Activated T-cell treated with anti-CD3 and anti-CD28 coated beads, Interleukin-2, amount 50 U/mL, for 72 hours (primary cell): ENCODE data around the gene PNPLA8. TPM values are rescaled to one million over a fixed set of nuclear protein-coding genes. Genes with fewer than 3 reads are reported as not detected.
"Not testable (repeated sequence)": the region's sequence is repeated elsewhere in the genome, so short reads cannot be mapped to it uniquely, and the experiment has no call there.

Experiments used
- ATAC-seq, 2 donors: fragments of 150-1000 bp; cut with Tn5 transposase; replicated peaks in 1 of 2; 2 replicates each; pipeline ENCODE4 v1.10.0; 2021; ENCODE audit warnings: moderate library complexity in 2 of 2, mild to moderate bottlenecking in 1 of 2
- DNase-seq, 2 donors: peaks; one replicate each; pipeline ENCODE4 v3.0.0; 2021 to 2022; ENCODE audit warnings: mixed read lengths in 1 of 2
- H3K27ac Mint-ChIP-seq: one replicate; pipeline ENCODE4 v1.8.0; 2022; ENCODE audit warnings: mild to moderate bottlenecking, moderate library complexity, mixed read lengths
- H3K27me3 Mint-ChIP-seq: one replicate; pipeline ENCODE4 v1.8.0; 2022; ENCODE audit warnings: low read depth, mixed read lengths
- H3K36me3 Mint-ChIP-seq, 2 donors: one replicate each; pipeline ENCODE4 v1.8.0; 2022; ENCODE audit warnings: mixed read lengths in 2 of 2, mild to moderate bottlenecking in 1 of 2; ENCODE audit not compliant: insufficient read depth in 2 of 2
- H3K4me1 Mint-ChIP-seq: one replicate; pipeline ENCODE4 v1.8.0; 2022; ENCODE audit warnings: low read depth, mixed read lengths
- H3K4me3 Mint-ChIP-seq, 2 donors: one replicate each; pipeline ENCODE4 v1.8.0; 2022; ENCODE audit warnings: mild to moderate bottlenecking in 2 of 2, mixed read lengths in 2 of 2, moderate library complexity in 2 of 2
- H3K9me3 Mint-ChIP-seq, 2 donors: one replicate each; pipeline ENCODE4 v1.8.0; 2022; ENCODE audit warnings: mixed read lengths in 2 of 2
- total RNA-seq, 2 donors: library from RNA; stranded (reverse); gene quantifications; one replicate each; pipeline ENCODE4 v1.2.3, GENCODE V29; 2022

The PNPLA8 gene
- total RNA-seq, 2 donors from 2014 or later: 23.1 to 29.9 TPM

- Mint-ChIP-seq H3K36me3 (peaks cover 0 to 2% of the 10 kb centered on the region in 2 donors), H3K27me3 (no peaks in the 10 kb centered on the region), H3K9me3 (no peaks in the 10 kb centered on the region), H3K4me3 (no peak overlapping the region), H3K4me1 (no peaks in the 10 kb centered on the region), H3K27ac (no peak overlapping the region)
- ATAC-seq (no peak), DNase-seq (no peak)
Observed at GRCh38 chr7:108484137-108484536, 41.8 kb downstream of the PNPLA8 start.

GRCh38 chr7:108480311-108480710 is 45.6 kb downstream of the PNPLA8 start:
- no peaks in the 10 kb centered on the region for H3K4me1 Mint-ChIP-seq

GRCh38 chr7:108479751-108480150 is 46.2 kb downstream of the PNPLA8 start:
- peaks cover 4 to 5% of the 10 kb centered on the region in 2 donors for H3K36me3 Mint-ChIP-seq
- no peak for ATAC-seq
- DNase-seq: no peak
- H3K27ac Mint-ChIP-seq: no peak overlapping the region
- H3K27me3 Mint-ChIP-seq: no peaks in the 10 kb centered on the region
- no peak overlapping the region for H3K4me3 Mint-ChIP-seq
- H3K9me3 Mint-ChIP-seq: no peaks in the 10 kb centered on the region
- H3K4me1 Mint-ChIP-seq: no peaks in the 10 kb centered on the region

More at GRCh38 chr7:108480311-108480710, 45.6 kb downstream of the PNPLA8 start:
- DNase-seq: no peak
- H3K4me3 Mint-ChIP-seq: no peak overlapping the region
- ATAC-seq: no peak
- no peak overlapping the region for H3K27ac Mint-ChIP-seq
- H3K36me3 Mint-ChIP-seq: peaks cover 2 to 7% of the 10 kb centered on the region in 2 donors
- H3K27me3 Mint-ChIP-seq: no peaks in the 10 kb centered on the region
- H3K9me3 Mint-ChIP-seq: no peaks in the 10 kb centered on the region

- H3K4me3 Mint-ChIP-seq: no peak overlapping the region
- peaks cover 4 to 5% of the 10 kb centered on the region in 2 donors for H3K36me3 Mint-ChIP-seq
Observed at GRCh38 chr7:108479118-108479517, 46.8 kb downstream of the PNPLA8 start.

GRCh38 chr7:108468246-108468645 is 57.7 kb downstream of the PNPLA8 start:
- peaks cover 12% of the 10 kb centered on the region for H3K4me1 Mint-ChIP-seq
- no peak for ATAC-seq

More at GRCh38 chr7:108479118-108479517, 46.8 kb downstream of the PNPLA8 start:
- no peak for DNase-seq
- no peak for ATAC-seq
- Mint-ChIP-seq H3K27me3 (no peaks in the 10 kb centered on the region), H3K27ac (no peak overlapping the region), H3K4me1 (no peaks in the 10 kb centered on the region), H3K9me3 (no peaks in the 10 kb centered on the region)

GRCh38 chr7:108467391-108467790 is 58.5 kb downstream of the PNPLA8 start:
- Mint-ChIP-seq H3K9me3 (peaks cover 0 to 1% of the 10 kb centered on the region in 2 donors), H3K27me3 (no peaks in the 10 kb centered on the region), H3K36me3 (no peaks in the 10 kb centered on the region), H3K4me3 (no peak overlapping the region), H3K27ac (no peak overlapping the region), H3K4me1 (peaks cover 20% of the 10 kb centered on the region)
- no peak for ATAC-seq
- DNase-seq: no peak

More at GRCh38 chr7:108468246-108468645, 57.7 kb downstream of the PNPLA8 start:
- H3K9me3 Mint-ChIP-seq: peaks cover 0 to 1% of the 10 kb centered on the region in 2 donors
- no peaks in the 10 kb centered on the region for H3K36me3 Mint-ChIP-seq
- H3K27me3 Mint-ChIP-seq: no peaks in the 10 kb centered on the region
- H3K4me3 Mint-ChIP-seq: no peak overlapping the region
- no peak overlapping the region for H3K27ac Mint-ChIP-seq
- no peak for DNase-seq

- ATAC-seq, H3K36me3 Mint-ChIP-seq, DNase-seq, H3K9me3 Mint-ChIP-seq, H3K27ac Mint-ChIP-seq, H3K27me3 Mint-ChIP-seq, H3K4me3 Mint-ChIP-seq: not testable (repeated sequence)
- peaks cover 29% of the 10 kb centered on the region for H3K4me1 Mint-ChIP-seq
Observed at GRCh38 chr7:108466322-108466721, 59.6 kb downstream of the PNPLA8 start.

GRCh38 chr7:108464743-108465142 is 61.2 kb downstream of the PNPLA8 start:
- Mint-ChIP-seq H3K9me3 (peaks cover 0 to 1% of the 10 kb centered on the region in 2 donors), H3K4me3 (no peak overlapping the region), H3K4me1 (peaks cover 29% of the 10 kb centered on the region), H3K36me3 (no peaks in the 10 kb centered on the region), H3K27me3 (no peaks in the 10 kb centered on the region), H3K27ac (no peak overlapping the region)
- no peak for DNase-seq
- ATAC-seq: no peak

GRCh38 chr7:108463613-108464012 is 62.3 kb downstream of the PNPLA8 start:
- Mint-ChIP-seq H3K27ac (no peak overlapping the region), H3K36me3 (no peaks in the 10 kb centered on the region), H3K4me1 (peaks cover 29% of the 10 kb centered on the region), H3K4me3 (no peak overlapping the region), H3K9me3 (peaks cover 0 to 1% of the 10 kb centered on the region in 2 donors), H3K27me3 (peaks cover 3% of the 10 kb centered on the region)
- ATAC-seq (peak; percentile 69 to 72), DNase-seq (peak; percentile 22 to 29)

GRCh38 chr7:108461840-108462239 is 64.1 kb downstream of the PNPLA8 start:
- peaks cover 20% of the 10 kb centered on the region for H3K27me3 Mint-ChIP-seq
- H3K9me3 Mint-ChIP-seq: peaks cover 0 to 1% of the 10 kb centered on the region in 2 donors
- no peaks in the 10 kb centered on the region for H3K36me3 Mint-ChIP-seq
- no peak overlapping the region for H3K4me3 Mint-ChIP-seq
- peaks cover 39% of the 10 kb centered on the region for H3K4me1 Mint-ChIP-seq
- ATAC-seq (no peak), DNase-seq (no peak)
- H3K27ac Mint-ChIP-seq: no peak overlapping the region

- no peaks in the 10 kb centered on the region for H3K36me3 Mint-ChIP-seq
- DNase-seq (no peak), ATAC-seq (no peak)
- peaks cover 41% of the 10 kb centered on the region for H3K4me1 Mint-ChIP-seq
- no peak overlapping the region for H3K4me3 Mint-ChIP-seq
- no peak overlapping the region for H3K27ac Mint-ChIP-seq
- H3K9me3 Mint-ChIP-seq: no peaks in the 10 kb centered on the region
- H3K27me3 Mint-ChIP-seq: peaks cover 23% of the 10 kb centered on the region
Observed at GRCh38 chr7:108460964-108461363, 65.0 kb downstream of the PNPLA8 start.

GRCh38 chr7:108459922-108460551 is 65.9 kb downstream of the PNPLA8 start:
- Mint-ChIP-seq H3K9me3 (no peaks in the 10 kb centered on the region), H3K4me1 (peaks cover 41% of the 10 kb centered on the region), H3K27ac (no peak overlapping the region), H3K27me3 (peaks cover 23% of the 10 kb centered on the region), H3K4me3 (no peak overlapping the region), H3K36me3 (no peaks in the 10 kb centered on the region)
- ATAC-seq (peak; percentile 26 to 27), DNase-seq (peak; percentile 18 to 38)

- Mint-ChIP-seq H3K27ac (no peak overlapping the region), H3K4me3 (peak overlapping the region in 1 of 2 donors; percentile 8), H3K27me3 (peaks cover 38% of the 10 kb centered on the region)
Observed at GRCh38 chr7:108457871-108458270, 68.1 kb downstream of the PNPLA8 start.

More at GRCh38 chr7:108457871-108458270, 68.1 kb downstream of the PNPLA8 start:
- Mint-ChIP-seq H3K4me1 (peaks cover 33% of the 10 kb centered on the region), H3K36me3 (no peaks in the 10 kb centered on the region), H3K9me3 (no peaks in the 10 kb centered on the region)
- ATAC-seq (no peak), DNase-seq (no peak)
